ENCODE measurements around the gene NT5M. TPM values are rescaled to one million over a fixed set of nuclear protein-coding genes. Genes with fewer than 3 reads are reported as not detected.
A peak's percentile ranks its signal among the peaks of the same experiment; 100 is the strongest.

The NT5M gene
- total RNA-seq, 1 experiment from 2014 or later, result 6.6 TPM

GRCh38 chr17:17347234-17347955 is 44.2 kb downstream of the NT5M start:
- Histone ChIP-seq H3K14ac (ENCODE audit: insufficient read depth, low read length) (no peak overlapping the region), H2BK15ac (ENCODE audit: low read depth, low read length) (no peak overlapping the region), H3K79me2 (ENCODE audit: insufficient read depth, low read length) (no peaks in the 10 kb centered on the region), H2BK12ac (ENCODE audit: insufficient read length, low read depth, low read length) (no peak overlapping the region), H3K23me2 (ENCODE audit: insufficient read length, low read depth, low read length, poor library complexity, severe bottlenecking) (no peaks in the 10 kb centered on the region), H3K18ac (ENCODE audit: insufficient read length, low read depth, low read length) (no peak overlapping the region), H3K27ac (ENCODE audit: insufficient read length, low read depth, low read length) (no peak overlapping the region), H4K8ac (replicated peaks; ENCODE audit: insufficient read length, low read depth, low read length) (no peak overlapping the region), H3K4me1 (ENCODE audit: insufficient read depth, low read length) (no peaks in the 10 kb centered on the region), H3T11ph (ENCODE audit: low read length) (no peak overlapping the region), H2BK20ac (ENCODE audit: low read depth, low read length, poor library complexity, severe bottlenecking) (no peak overlapping the region), H3K9ac (ENCODE audit: extremely low read depth, insufficient read length, low read length) (no peak overlapping the region), H4K20me1 (ENCODE audit: control insufficient read depth, insufficient read depth, insufficient read length) (peaks cover 3% of the 10 kb centered on the region), H4K91ac (ENCODE audit: insufficient read length, low read depth, low read length) (no peak overlapping the region), H3K23ac (ENCODE audit: insufficient read length, low read depth, low read length) (no peak overlapping the region), H3K4me2 (ENCODE audit: insufficient read depth, insufficient read length, low read length) (no peak overlapping the region), H2AFZ (ENCODE audit: low read length) (no peak overlapping the region), H2AK5ac (ENCODE audit: insufficient read length, low read length) (no peak overlapping the region), H3K79me1 (ENCODE audit: insufficient read depth, low read depth, low read length, poor library complexity, severe bottlenecking) (no peaks in the 10 kb centered on the region), H4K5ac (ENCODE audit: insufficient read length, low read depth, low read length) (no peak overlapping the region), H2BK5ac (ENCODE audit: insufficient read length, low read length) (no peak overlapping the region), H3K27me3 (ENCODE audit: insufficient read depth, low read length) (no peaks in the 10 kb centered on the region), H3K9me3 (ENCODE audit: control insufficient read depth, low read depth, low read length) (no peaks in the 10 kb centered on the region), H3K4ac (ENCODE audit: low read depth, low read length) (no peak overlapping the region), H2BK120ac (ENCODE audit: low read depth, low read length, poor library complexity, severe bottlenecking) (no peak overlapping the region), H3K56ac (ENCODE audit: insufficient read length, low read depth, low read length) (no peak overlapping the region)
- no peaks in the 10 kb centered on the region for H3K36me3 Mint-ChIP-seq (ENCODE audit: insufficient read depth in 1 of 3, low read depth in 3 of 3)
- no CpG with 5 or more reads among the region's 15 CpGs for WGBS (ENCODE audit: extremely low coverage, insufficient read length, low lambda C conversion rate)
- H3K4me3 Mint-ChIP-seq, result no peak overlapping the region
- no peaks in the 10 kb centered on the region for H3K9me3 Mint-ChIP-seq
- peak; percentile 26 for DNase-seq
- H3K4me1 Mint-ChIP-seq, result peaks cover 7 to 10% of the 10 kb centered on the region in 2 experiments
- TF ChIP-seq CTCF (conservative IDR thresholded peaks at IDR 0.05), result no peak
- H3K27me3 Mint-ChIP-seq (ENCODE audit: low read depth), result no peaks in the 10 kb centered on the region
- H3K27ac Mint-ChIP-seq, result no peak overlapping the region

Data from H9 (cell line).